GM12873 (cell line): ENCODE measurements around the gene ERC2.

ENCODE experiments used
- CTCF ChIP-seq: IDR thresholded peaks from 2 replicates; pipeline ENCODE4 v1.5.1; 2012; ENCODE audit warnings: low read depth, mild to moderate bottlenecking, moderate library complexity, low read length, control low read depth; ENCODE audit not compliant: insufficient read depth; ENCODE audit errors: missing control alignments

The ERC2 gene

GRCh38 chr3:56130036-56130435 is 338.2 kb downstream of the ERC2 start:
- TF ChIP-seq CTCF, result no peak

GRCh38 chr3:56126632-56127031 is 341.6 kb downstream of the ERC2 start:
- no peak for TF ChIP-seq CTCF

- no peak for TF ChIP-seq CTCF
Observed at GRCh38 chr3:56125358-56126005, 342.8 kb downstream of the ERC2 start.

- no peak for TF ChIP-seq CTCF
Observed at GRCh38 chr3:56124546-56124945, 343.7 kb downstream of the ERC2 start.

- no peak for TF ChIP-seq CTCF
Observed at GRCh38 chr3:56123487-56123886, 344.8 kb downstream of the ERC2 start.

- TF ChIP-seq CTCF, result no peak
Observed at GRCh38 chr3:56122911-56123310, 345.4 kb downstream of the ERC2 start.

- TF ChIP-seq CTCF, result no peak
Observed at GRCh38 chr3:56121716-56122115, 346.6 kb downstream of the ERC2 start.
